Hepatic stellate cell (primary cell): ENCODE data around the gene CCDC91.
"Not testable (repeated sequence)": the region's sequence is repeated elsewhere in the genome, so short reads cannot be mapped to it uniquely, and the experiment has no call there.

Experiments used
- DNase-seq: peaks from one replicate; pipeline ENCODE4 v3.0.0; 2011; ENCODE audit warnings: low spot score

The CCDC91 gene

GRCh38 chr12:28290262-28290661, 100.0 kb downstream of the CCDC91 start:
- DNase-seq: no peak

GRCh38 chr12:28292699-28293098, 102.4 kb downstream of the CCDC91 start:
- no peak for DNase-seq

GRCh38 chr12:28294300-28294699, 104.0 kb downstream of the CCDC91 start:
- no peak for DNase-seq

GRCh38 chr12:28296287-28296686, 106.0 kb downstream of the CCDC91 start:
- DNase-seq: no peak

GRCh38 chr12:28303192-28303591, 112.9 kb downstream of the CCDC91 start:
- DNase-seq: no peak

GRCh38 chr12:28306535-28306934, 116.3 kb downstream of the CCDC91 start:
- DNase-seq: no peak

- no peak for DNase-seq
These were observed 118.6 kb downstream of the CCDC91 start for GRCh38 chr12:28308891-28309290.

GRCh38 chr12:28313631-28314030, 123.4 kb downstream of the CCDC91 start:
- DNase-seq: no peak

GRCh38 chr12:28316049-28316448, 125.8 kb downstream of the CCDC91 start:
- no peak for DNase-seq

- DNase-seq: no peak
These were observed 128.0 kb downstream of the CCDC91 start for GRCh38 chr12:28318273-28318672.

GRCh38 chr12:28320353-28320752, 130.1 kb downstream of the CCDC91 start:
- DNase-seq: no peak

- no peak for DNase-seq
These were observed 137.5 kb downstream of the CCDC91 start for GRCh38 chr12:28327722-28328121.

- DNase-seq: no peak
These were observed 138.7 kb downstream of the CCDC91 start for GRCh38 chr12:28328967-28329366.

GRCh38 chr12:28329727-28330126, 139.5 kb downstream of the CCDC91 start:
- not testable (repeated sequence) for DNase-seq

GRCh38 chr12:28330232-28330631, 140.0 kb downstream of the CCDC91 start:
- not testable (repeated sequence) for DNase-seq

GRCh38 chr12:28331130-28331529, 140.9 kb downstream of the CCDC91 start:
- no peak for DNase-seq

GRCh38 chr12:28340261-28341045, 150.2 kb downstream of the CCDC91 start:
- DNase-seq: no peak

- DNase-seq: no peak
These were observed 153.5 kb downstream of the CCDC91 start for GRCh38 chr12:28343713-28344112.

GRCh38 chr12:28346567-28346966, 156.3 kb downstream of the CCDC91 start:
- DNase-seq: no peak

GRCh38 chr12:28349196-28349595, 158.9 kb downstream of the CCDC91 start:
- no peak for DNase-seq

- DNase-seq: no peak
These were observed 160.2 kb downstream of the CCDC91 start for GRCh38 chr12:28350502-28350901.

GRCh38 chr12:28351414-28351813, 161.2 kb downstream of the CCDC91 start:
- DNase-seq: no peak

- DNase-seq: no peak
These were observed 164.9 kb downstream of the CCDC91 start for GRCh38 chr12:28355161-28355560.

GRCh38 chr12:28360253-28360652, 170.0 kb downstream of the CCDC91 start:
- DNase-seq: no peak
